ENCODE results near the gene LRRC38.

GRCh38 chr1:13456904-13457532 is 56.8 kb downstream of the LRRC38 start:
- no peak for TF ChIP-seq REST (IDR thresholded peaks at IDR 0.05; ENCODE audit: low read depth)
- TF ChIP-seq YY1 (IDR thresholded peaks at IDR 0.05; ENCODE audit: low read depth), result no peak
- TF ChIP-seq TEAD4 (IDR thresholded peaks at IDR 0.05), result no peak
- TF ChIP-seq RAD21 (IDR thresholded peaks at IDR 0.05; ENCODE audit: low read depth), result no peak
- no peak for TF ChIP-seq TAF1 (IDR thresholded peaks at IDR 0.05; ENCODE audit: low read depth)
- TF ChIP-seq CREB1 (IDR thresholded peaks at IDR 0.05; ENCODE audit: low read depth), result no peak
- no peak for TF ChIP-seq EGR1 (IDR thresholded peaks at IDR 0.05)
